ENCODE data around the gene POU2F1.
"Not testable (repeated sequence)": the region's sequence is repeated elsewhere in the genome, so short reads cannot be mapped to it uniquely, and the experiment has no call there.

POU2F1 gene

DNA sequence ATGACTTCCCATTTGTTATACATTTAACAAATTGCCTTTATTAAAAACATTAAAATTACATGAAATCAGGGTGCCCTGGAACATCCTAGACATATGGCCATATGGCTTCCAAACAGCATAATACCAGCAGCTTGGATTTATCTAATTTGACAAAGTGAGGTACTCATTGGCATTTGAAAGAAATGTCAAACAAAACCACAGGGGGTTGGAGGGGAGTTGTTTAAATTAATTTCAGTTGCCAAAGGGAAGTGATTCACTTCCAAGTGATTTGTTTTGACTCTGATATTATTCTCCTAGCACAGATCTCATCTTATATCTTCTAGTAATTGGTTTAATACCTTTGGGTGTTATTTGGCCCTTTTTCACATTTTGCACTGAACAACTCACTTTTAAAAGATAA, 24.5 kb upstream of the POU2F1 start:
- H3K27me3 Mint-ChIP-seq: peaks cover under 1 to 2% of the 10 kb centered on the region in 2 donors

DNA sequence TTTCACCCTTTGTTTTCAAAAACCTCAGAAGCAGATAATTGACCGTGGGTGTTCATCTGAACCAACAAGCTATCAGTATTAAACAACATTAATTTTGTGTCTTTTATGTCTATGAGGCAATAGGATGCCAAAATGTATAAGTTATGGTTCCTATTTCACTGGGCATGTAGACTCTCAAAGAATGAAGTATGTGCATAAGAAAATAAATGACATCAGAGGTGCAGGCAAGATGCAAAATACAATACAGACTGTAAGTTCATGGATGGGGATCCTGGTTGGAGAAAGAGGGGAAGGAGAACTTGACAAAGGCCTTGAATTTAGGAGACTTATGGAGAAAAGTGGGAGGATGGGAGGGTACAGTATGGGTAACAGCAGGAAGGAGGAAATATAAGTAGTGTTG, 23.4 kb upstream of the POU2F1 start:
- H3K27ac Mint-ChIP-seq: peak overlapping the region in 1 of 2 donors; percentile 2
- no peaks in the 10 kb centered on the region for H3K27me3 Mint-ChIP-seq
- ATAC-seq (replicated peaks): no peak
- H3K9me3 Mint-ChIP-seq: no peaks in the 10 kb centered on the region
- H3K36me3 Mint-ChIP-seq (ENCODE audit: insufficient read depth): no peaks in the 10 kb centered on the region
- H3K4me1 Mint-ChIP-seq (ENCODE audit: low read depth in 2 of 2): no peaks in the 10 kb centered on the region
- H3K4me3 Mint-ChIP-seq: no peak overlapping the region
- DNase-seq: no peak

More for the DNA sequence above, 24.5 kb upstream of the POU2F1 start:
- Mint-ChIP-seq H3K36me3 (ENCODE audit: insufficient read depth) (no peaks in the 10 kb centered on the region), H3K27ac (no peak overlapping the region), H3K9me3 (no peaks in the 10 kb centered on the region), H3K4me3 (no peak overlapping the region), H3K4me1 (ENCODE audit: low read depth in 2 of 2) (no peaks in the 10 kb centered on the region)
- DNase-seq (no peak), ATAC-seq (replicated peaks) (no peak)

DNA sequence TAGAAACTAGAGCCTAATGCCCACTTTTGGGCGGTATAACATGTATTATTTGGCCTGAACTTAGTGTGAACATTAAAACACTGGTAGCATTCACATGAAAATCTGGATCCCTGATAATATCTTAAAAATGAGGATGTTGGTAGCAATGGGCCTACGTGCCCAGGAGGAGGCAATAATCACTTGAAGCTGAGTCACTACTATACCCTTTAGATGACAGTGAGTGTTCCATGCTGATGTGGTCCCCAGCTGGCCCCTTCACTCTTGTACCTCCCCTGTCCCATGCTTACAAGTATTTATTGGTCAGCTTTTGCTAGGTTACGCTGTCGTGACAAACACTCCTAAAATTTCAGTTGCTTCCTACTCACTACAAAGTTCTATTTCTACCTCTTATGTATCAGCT, 23.0 kb upstream of the POU2F1 start:
- H3K9me3 Mint-ChIP-seq: no peaks in the 10 kb centered on the region
- ATAC-seq (replicated peaks) (no peak), DNase-seq (no peak)
- no peaks in the 10 kb centered on the region for H3K27me3 Mint-ChIP-seq
- H3K27ac Mint-ChIP-seq: peak overlapping the region in 1 of 2 donors; percentile 2
- no peaks in the 10 kb centered on the region for H3K4me1 Mint-ChIP-seq (ENCODE audit: low read depth in 2 of 2)
- no peaks in the 10 kb centered on the region for H3K36me3 Mint-ChIP-seq (ENCODE audit: insufficient read depth)
- no peak overlapping the region for H3K4me3 Mint-ChIP-seq

DNA sequence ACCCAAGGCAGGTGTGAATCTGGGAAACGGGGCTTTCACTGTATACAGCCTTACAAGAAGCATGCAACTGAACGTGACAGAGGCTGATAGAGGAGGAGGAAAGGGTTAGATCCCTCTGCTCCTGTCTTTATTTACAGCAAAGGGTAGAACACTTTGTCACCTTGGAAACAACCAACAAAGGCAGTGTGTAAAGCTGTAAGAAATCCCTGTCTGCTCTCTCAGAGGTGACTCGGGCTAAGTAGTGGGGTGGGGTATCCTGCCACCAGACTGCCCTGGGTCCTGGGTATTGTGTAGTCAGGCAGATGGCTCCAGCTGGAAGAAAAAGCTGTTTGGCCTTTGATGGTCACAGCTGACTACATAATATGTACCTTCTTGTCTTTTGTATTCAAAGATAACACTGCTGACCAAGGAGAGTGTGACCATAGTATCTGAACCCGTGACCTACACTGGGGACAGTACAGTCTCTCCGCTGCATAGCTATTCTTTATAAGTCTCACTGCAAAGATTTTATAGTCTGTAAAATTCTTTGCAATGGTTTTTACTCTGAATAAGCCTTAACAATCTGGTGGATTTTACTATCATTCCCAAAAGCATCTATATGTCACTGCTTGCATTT, 22.1 kb upstream of the POU2F1 start:
- no peak for DNase-seq

DNA sequence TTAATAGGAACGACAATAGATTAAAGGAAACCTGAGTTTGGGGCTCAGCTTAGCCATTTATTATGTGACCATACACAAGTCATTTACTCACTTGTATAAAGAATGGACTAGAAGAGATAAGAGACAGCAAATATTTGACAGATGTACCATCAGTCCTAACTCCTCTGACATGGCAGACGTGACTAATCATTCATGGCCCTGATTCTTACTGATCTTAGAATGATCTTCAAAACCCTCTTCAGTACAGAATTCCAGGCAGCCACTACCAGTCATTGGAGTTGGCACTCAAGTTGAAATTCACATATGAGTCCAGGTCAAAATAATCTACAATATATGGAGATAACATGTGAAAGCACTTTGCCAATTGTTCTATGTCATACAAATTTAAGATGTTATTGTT, 21.0 kb upstream of the POU2F1 start:
- Mint-ChIP-seq H3K27ac (no peak overlapping the region), H3K4me1 (ENCODE audit: low read depth in 2 of 2) (no peaks in the 10 kb centered on the region), H3K9me3 (no peaks in the 10 kb centered on the region), H3K36me3 (ENCODE audit: insufficient read depth) (no peaks in the 10 kb centered on the region), H3K27me3 (no peaks in the 10 kb centered on the region), H3K4me3 (no peak overlapping the region)
- ATAC-seq (replicated peaks) (no peak), DNase-seq (no peak)

More for the DNA sequence above, 22.1 kb upstream of the POU2F1 start:
- ATAC-seq (replicated peaks): no peak
- H3K27ac Mint-ChIP-seq: no peak overlapping the region
- H3K4me1 Mint-ChIP-seq (ENCODE audit: low read depth in 2 of 2): no peaks in the 10 kb centered on the region
- no peaks in the 10 kb centered on the region for H3K36me3 Mint-ChIP-seq (ENCODE audit: insufficient read depth)
- no peaks in the 10 kb centered on the region for H3K27me3 Mint-ChIP-seq
- H3K9me3 Mint-ChIP-seq: no peaks in the 10 kb centered on the region
- no peak overlapping the region for H3K4me3 Mint-ChIP-seq

DNA sequence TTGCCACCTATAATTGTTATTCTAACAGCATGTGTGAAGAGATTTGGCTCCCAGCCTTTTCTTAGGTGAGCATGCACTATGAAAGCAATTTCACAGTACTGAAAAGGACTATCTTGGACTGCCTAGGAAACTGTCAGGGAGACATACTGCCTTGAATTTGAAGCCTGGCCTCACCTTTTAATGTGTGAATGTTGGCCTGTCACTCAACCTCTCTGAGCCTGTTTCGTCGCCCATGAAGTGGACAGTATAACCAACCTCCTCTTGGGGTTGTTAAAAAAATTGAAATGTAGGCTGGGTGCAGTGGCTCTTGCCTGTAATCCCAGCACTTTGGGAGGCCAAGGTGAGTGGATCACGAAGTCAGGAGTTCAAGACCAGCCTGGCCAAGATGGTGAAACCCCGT, 20.4 kb upstream of the POU2F1 start:
- no peaks in the 10 kb centered on the region for H3K9me3 Mint-ChIP-seq
- DNase-seq: no peak
- no peak overlapping the region for H3K27ac Mint-ChIP-seq
- no peaks in the 10 kb centered on the region for H3K4me1 Mint-ChIP-seq (ENCODE audit: low read depth in 2 of 2)
- no peaks in the 10 kb centered on the region for H3K36me3 Mint-ChIP-seq (ENCODE audit: insufficient read depth)
- H3K27me3 Mint-ChIP-seq: no peaks in the 10 kb centered on the region
- ATAC-seq (replicated peaks): no peak
- no peak overlapping the region for H3K4me3 Mint-ChIP-seq

DNA sequence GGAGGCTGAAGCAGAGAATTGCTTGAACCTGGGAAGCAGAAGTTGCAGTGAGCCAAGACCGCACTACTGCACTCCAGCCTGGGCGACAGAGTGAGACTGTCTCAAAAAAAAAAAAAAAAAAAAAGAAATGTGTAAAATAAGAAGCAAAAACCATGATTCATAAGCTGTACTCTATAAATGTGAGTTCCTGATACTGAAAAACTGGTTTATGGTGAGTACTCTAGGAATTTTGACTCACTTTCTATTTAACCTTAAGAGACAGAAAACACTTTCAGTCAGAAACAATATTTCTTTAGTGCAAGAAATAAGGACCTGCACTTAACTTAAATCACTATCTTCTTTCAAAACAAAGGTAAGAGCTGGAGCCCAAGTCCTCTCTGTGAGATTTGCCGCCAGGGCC, 19.9 kb upstream of the POU2F1 start:
- no peaks in the 10 kb centered on the region for H3K27me3 Mint-ChIP-seq
- no peaks in the 10 kb centered on the region for H3K9me3 Mint-ChIP-seq
- H3K36me3 Mint-ChIP-seq (ENCODE audit: insufficient read depth): no peaks in the 10 kb centered on the region
- DNase-seq (no peak), ATAC-seq (replicated peaks) (no peak)
- no peak overlapping the region for H3K4me3 Mint-ChIP-seq
- no peaks in the 10 kb centered on the region for H3K4me1 Mint-ChIP-seq (ENCODE audit: low read depth in 2 of 2)
- H3K27ac Mint-ChIP-seq: no peak overlapping the region

DNA sequence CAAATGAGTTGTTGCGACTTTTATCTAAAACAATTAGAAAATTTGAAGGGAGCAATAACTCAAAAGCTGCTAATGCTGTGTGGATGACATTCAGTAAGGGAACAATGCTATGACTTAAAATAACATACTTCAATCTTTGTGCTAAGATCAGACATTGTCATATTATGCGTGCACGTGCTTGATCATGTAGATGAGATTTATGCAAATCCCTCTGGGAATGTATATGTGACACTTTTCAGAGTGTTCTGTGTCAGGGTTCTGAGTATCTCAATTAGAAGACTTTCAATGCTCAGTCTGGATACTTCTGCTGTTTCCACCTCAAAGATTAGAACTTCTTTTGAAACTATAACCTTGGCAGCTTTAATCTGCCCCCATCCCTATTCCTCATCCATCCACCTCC, 18.6 kb upstream of the POU2F1 start:
- ATAC-seq (replicated peaks): no peak
- Mint-ChIP-seq H3K27ac (no peak overlapping the region), H3K4me3 (no peak overlapping the region)

DNA sequence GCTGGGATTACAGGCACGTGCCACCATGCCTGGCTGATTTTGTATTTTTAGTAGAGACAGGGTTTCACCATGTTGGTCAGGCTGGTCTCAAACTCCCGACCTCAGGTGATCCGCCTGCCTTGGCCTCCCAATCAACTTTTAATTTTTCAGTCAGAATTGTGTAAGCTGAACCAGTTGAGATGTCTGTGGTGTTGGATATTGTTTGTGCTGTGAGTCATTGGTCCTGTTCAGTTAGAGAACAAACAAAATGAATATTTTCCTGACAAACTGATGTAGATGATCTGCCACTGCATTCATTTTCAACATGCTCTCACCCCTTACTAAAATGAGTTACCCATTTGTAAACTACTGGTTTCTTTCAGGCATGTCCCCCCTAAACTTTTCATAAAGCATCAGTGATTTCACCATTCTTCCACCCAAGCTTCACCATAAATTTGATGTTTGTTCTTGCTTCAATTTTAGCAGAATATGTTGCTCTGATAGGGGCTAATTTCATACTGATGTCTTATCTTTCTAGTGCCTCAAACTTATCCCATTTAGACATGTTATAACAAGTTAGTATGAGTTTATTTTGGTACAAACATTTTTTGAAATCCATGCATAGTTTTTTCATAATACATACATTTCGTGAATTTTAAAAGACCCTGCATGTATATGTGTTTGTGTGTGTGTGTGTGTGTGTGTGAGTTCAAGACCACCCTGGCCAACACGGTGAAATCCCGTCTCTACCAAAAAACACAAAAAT, 15.2 kb upstream of the POU2F1 start:
- H3K36me3 Mint-ChIP-seq (ENCODE audit: insufficient read depth); H3K4me3 Mint-ChIP-seq; H3K4me1 Mint-ChIP-seq (ENCODE audit: low read depth in 2 of 2); DNase-seq; ATAC-seq (replicated peaks); H3K27ac Mint-ChIP-seq: not testable (repeated sequence)
- H3K9me3 Mint-ChIP-seq: peaks cover 8 to 12% of the 10 kb centered on the region in 2 donors
- peaks cover 7 to 22% of the 10 kb centered on the region in 2 donors for H3K27me3 Mint-ChIP-seq

More for the DNA sequence above, 18.6 kb upstream of the POU2F1 start:
- Mint-ChIP-seq H3K27me3 (no peaks in the 10 kb centered on the region), H3K36me3 (ENCODE audit: insufficient read depth) (no peaks in the 10 kb centered on the region), H3K4me1 (ENCODE audit: low read depth in 2 of 2) (no peaks in the 10 kb centered on the region), H3K9me3 (no peaks in the 10 kb centered on the region)
- DNase-seq: no peak

DNA sequence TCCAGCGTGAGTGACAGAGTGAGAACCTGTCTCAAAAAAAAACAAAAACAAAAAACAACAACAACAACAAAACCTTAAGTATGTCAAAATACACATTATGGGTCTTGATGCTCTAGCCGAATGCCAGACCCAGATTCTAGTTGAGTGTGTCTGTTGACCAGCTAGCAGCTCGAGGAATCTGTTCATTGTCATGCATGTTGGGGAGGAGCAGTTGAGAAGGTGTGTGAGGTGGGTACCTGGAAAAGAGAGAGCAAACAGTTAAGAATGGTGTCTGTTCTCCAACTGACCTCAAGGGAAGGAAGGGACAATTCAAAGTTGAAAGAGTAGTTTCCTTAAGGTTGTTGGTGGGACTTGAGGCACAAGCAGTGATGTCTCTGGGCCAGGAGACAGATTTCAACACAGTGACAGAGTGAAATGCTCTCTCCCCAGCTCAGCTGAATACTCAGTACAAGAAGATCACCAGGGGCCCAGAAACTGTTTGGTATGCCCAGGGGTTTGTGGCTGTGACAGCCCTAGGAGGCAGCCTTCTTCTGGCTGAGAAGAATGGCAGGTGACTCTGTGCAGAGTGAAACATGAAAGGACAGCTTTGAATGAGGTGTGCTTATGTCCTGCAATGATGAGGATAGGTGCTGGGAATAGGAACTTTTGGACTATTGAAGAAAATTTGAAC, 14.4 kb upstream of the POU2F1 start:
- H3K27me3 Mint-ChIP-seq: peaks cover 7 to 22% of the 10 kb centered on the region in 2 donors
- ATAC-seq (replicated peaks) (no peak), DNase-seq (no peak)
- H3K4me3 Mint-ChIP-seq: no peak overlapping the region
- H3K27ac Mint-ChIP-seq: no peak overlapping the region
- peaks cover 8 to 12% of the 10 kb centered on the region in 2 donors for H3K9me3 Mint-ChIP-seq
- no peaks in the 10 kb centered on the region for H3K4me1 Mint-ChIP-seq (ENCODE audit: low read depth in 2 of 2)
- no peaks in the 10 kb centered on the region for H3K36me3 Mint-ChIP-seq (ENCODE audit: insufficient read depth)

DNA sequence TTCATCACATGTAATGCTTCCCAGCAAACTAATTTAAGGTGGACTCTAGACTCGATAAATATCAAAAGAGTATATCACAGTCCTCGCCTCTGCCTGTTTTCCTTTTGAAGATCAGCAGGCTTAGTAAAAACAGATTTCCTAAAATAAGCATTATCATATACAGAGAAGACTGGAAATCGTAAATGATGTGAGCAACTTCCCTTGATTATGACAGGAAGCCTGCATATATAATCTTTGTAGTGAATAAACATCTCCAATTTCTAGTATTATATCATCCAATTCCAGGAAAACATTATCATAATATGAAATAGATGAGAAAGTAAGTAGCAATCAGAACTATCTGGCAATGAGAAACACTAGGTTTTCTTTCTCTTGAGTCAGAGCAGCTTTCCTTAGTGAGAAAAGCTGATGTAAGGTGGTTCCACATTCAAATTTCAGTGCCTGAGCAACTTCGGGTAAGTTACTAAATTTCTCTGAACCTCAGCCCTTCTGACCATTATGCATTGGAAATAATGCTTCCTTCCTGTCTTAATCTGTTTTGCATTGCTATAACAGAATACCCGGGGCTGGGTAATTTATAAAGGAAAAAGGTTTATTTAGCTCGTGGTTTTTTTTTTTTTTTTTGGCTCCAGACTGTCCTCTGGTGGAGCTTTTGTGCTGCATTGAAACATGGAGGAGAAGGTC, 12.6 kb upstream of the POU2F1 start:
- Mint-ChIP-seq H3K9me3 (peaks cover 8 to 12% of the 10 kb centered on the region in 2 donors), H3K4me1 (ENCODE audit: low read depth in 2 of 2) (no peaks in the 10 kb centered on the region), H3K36me3 (ENCODE audit: insufficient read depth) (no peaks in the 10 kb centered on the region), H3K4me3 (no peak overlapping the region), H3K27ac (no peak overlapping the region), H3K27me3 (peaks cover 7 to 22% of the 10 kb centered on the region in 2 donors)
- ATAC-seq (replicated peaks) (no peak), DNase-seq (no peak)

DNA sequence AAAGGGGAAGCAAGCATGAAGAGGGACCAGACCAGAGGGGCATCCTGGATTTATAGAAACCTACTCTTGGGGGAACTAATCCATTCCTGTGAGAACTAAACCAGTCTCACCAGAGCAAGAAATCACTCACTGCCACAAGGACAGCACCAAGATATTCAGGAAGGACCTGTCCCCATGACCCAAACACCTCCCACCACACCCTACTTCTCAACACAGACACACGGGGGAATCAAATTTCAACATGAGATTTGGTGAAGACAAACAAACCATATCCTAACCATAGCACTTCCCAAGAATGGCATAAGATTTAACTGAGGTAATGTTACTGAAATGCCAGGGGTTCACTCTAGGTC, 12.1 kb upstream of the POU2F1 start:
- no peaks in the 10 kb centered on the region for H3K4me1 Mint-ChIP-seq (ENCODE audit: low read depth in 2 of 2)
- H3K27ac Mint-ChIP-seq: no peak overlapping the region

DNA sequence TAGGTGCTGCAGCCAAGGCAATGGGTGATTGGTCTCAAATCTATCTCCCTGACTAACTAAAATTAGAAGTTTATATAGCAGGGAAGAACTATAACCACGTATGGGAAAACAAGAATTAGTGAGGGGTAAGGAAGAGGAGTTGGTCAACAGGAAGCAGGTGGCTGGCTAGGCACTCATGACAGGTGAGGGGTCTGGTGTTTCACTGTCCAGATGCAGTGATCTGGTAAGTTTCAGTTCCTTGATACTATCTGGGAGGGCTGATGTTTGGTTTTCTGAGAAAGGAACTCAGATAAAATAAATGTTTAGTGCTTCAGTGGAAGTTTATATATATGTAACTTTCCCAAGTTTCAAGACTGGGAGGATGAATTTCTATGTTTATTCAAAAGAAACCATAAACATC, 11.6 kb upstream of the POU2F1 start:
- ATAC-seq (replicated peaks) (no peak), DNase-seq (no peak)
- no peak overlapping the region for H3K4me3 Mint-ChIP-seq
- H3K27ac Mint-ChIP-seq: no peak overlapping the region
- H3K4me1 Mint-ChIP-seq (ENCODE audit: low read depth in 2 of 2): no peaks in the 10 kb centered on the region
- no peaks in the 10 kb centered on the region for H3K36me3 Mint-ChIP-seq (ENCODE audit: insufficient read depth)
- H3K9me3 Mint-ChIP-seq: peaks cover 8 to 12% of the 10 kb centered on the region in 2 donors
- H3K27me3 Mint-ChIP-seq: peaks cover 7 to 22% of the 10 kb centered on the region in 2 donors

More for the DNA sequence above, 12.1 kb upstream of the POU2F1 start:
- Mint-ChIP-seq H3K9me3 (peaks cover 8 to 12% of the 10 kb centered on the region in 2 donors), H3K4me3 (no peak overlapping the region), H3K27me3 (peaks cover 7 to 22% of the 10 kb centered on the region in 2 donors), H3K36me3 (ENCODE audit: insufficient read depth) (no peaks in the 10 kb centered on the region)
- peak; percentile 10 for ATAC-seq (replicated peaks)
- no peak for DNase-seq

Data from effector memory CD8-positive, alpha-beta T cell (primary cell).